Stimulated activated naive B cell treated with anti-CD40 and anti-IgM and Interleukin-4, amounts not matched to agents 10 μg/mL and 1 μg/mL and 100 μg/mL, for 72 hours (primary cell): ENCODE measurements around the gene MON2.

ENCODE experiments used
- ATAC-seq, 2 donors: fragments of 150-1000 bp; cut with Tn5 transposase; replicated peaks; 2 replicates each; pipeline ENCODE4 v1.10.0; 2021; ENCODE audit warnings: moderate library complexity in 1 of 2
- DNase-seq: peaks from one replicate; pipeline ENCODE4 v3.0.0; 2021
- H3K27ac Mint-ChIP-seq: one replicate; pipeline ENCODE4 v1.8.0; 2022; ENCODE audit warnings: mild to moderate bottlenecking, mixed read lengths
- H3K27me3 Mint-ChIP-seq, 2 donors: one replicate each; pipeline ENCODE4 v1.8.0; 2022; ENCODE audit warnings: mixed read lengths in 2 of 2
- H3K36me3 Mint-ChIP-seq, 2 donors: one replicate each; pipeline ENCODE4 v1.8.0; 2022; ENCODE audit warnings: mixed read lengths in 2 of 2, mild to moderate bottlenecking in 1 of 2
- H3K4me1 Mint-ChIP-seq, 2 donors: one replicate each; pipeline ENCODE4 v1.8.0; 2022; ENCODE audit warnings: mixed read lengths in 2 of 2, mild to moderate bottlenecking in 1 of 2
- H3K4me3 Mint-ChIP-seq, 2 donors: one replicate each; pipeline ENCODE4 v1.8.0; 2022; ENCODE audit warnings: mild to moderate bottlenecking in 2 of 2, mixed read lengths in 2 of 2, moderate library complexity in 1 of 2
- H3K9me3 Mint-ChIP-seq, 2 donors: one replicate each; pipeline ENCODE4 v1.8.0; 2022; ENCODE audit warnings: mixed read lengths in 2 of 2, mild to moderate bottlenecking in 1 of 2

The MON2 gene

DNA sequence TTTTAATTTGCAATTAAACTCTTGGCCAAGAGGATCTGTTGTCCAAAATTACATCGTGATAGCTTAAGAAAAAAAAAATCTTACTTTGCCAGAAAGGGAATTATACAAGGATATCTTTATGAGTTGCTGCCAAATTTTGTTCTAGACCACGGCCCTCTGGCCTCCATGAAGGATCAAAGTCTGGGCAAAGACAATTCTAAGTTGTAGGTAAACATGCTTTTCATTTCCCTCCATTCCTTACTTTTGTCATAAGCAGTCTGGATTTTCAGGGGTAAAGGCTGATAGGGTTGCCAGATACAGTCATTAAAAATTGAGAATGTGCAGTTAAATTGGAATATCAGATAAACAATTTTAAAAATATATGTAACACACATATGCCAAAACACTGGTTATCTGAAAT, 135.1 kb downstream of the MON2 start:
- peak overlapping the region; percentile 100 for H3K27ac Mint-ChIP-seq
- ATAC-seq (no peak), DNase-seq (no peak)
- H3K27me3 Mint-ChIP-seq = no peaks in the 10 kb centered on the region
- H3K4me3 Mint-ChIP-seq = peak overlapping the region; percentile 86 to 89
- H3K4me1 Mint-ChIP-seq = peaks cover 20 to 45% of the 10 kb centered on the region in 2 donors
- H3K36me3 Mint-ChIP-seq = peaks cover 6 to 24% of the 10 kb centered on the region in 2 donors
- no peaks in the 10 kb centered on the region for H3K9me3 Mint-ChIP-seq

DNA sequence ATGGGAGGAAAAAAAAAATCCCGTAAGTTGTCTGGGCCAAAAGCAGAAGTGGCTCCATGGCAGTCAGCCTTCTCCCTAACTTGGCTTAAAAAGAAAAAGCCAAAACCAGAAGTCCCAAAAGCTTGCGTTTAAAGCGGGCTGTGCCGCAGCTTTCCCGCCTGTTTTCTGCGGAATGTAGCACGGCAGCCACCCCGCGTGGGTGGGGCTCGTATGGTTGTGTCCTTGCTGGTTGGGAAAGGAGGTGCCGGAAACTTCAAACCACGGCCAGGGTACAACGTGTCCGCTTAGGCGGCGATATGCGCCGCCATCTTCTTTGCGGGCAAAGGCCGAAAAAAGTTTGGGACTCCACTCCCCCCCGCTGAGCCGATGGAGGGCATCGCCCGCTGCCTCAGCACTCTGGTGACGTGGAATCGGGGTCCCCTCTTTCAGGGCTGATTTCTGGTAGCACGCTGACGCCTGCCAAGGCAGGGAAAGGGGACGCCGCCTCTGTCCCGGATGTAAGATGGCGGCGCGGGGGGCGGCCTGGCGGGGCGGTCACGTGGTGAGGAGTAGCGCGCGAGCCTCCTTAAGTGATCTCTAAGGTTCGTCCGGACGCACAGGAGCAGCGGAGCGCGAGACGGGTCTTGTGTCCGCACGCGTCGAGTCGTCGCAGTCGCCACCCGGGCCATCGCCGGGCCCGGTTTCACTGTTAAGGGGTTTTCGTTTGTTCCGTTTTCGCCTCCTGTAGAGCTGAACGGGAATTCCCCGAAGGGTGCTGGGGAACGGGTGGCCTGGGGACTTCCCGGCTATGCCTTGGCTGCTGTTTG, 135.8 kb downstream of the MON2 start:
- Mint-ChIP-seq H3K27ac (peak overlapping the region; percentile 100), H3K9me3 (no peaks in the 10 kb centered on the region)

DNA sequence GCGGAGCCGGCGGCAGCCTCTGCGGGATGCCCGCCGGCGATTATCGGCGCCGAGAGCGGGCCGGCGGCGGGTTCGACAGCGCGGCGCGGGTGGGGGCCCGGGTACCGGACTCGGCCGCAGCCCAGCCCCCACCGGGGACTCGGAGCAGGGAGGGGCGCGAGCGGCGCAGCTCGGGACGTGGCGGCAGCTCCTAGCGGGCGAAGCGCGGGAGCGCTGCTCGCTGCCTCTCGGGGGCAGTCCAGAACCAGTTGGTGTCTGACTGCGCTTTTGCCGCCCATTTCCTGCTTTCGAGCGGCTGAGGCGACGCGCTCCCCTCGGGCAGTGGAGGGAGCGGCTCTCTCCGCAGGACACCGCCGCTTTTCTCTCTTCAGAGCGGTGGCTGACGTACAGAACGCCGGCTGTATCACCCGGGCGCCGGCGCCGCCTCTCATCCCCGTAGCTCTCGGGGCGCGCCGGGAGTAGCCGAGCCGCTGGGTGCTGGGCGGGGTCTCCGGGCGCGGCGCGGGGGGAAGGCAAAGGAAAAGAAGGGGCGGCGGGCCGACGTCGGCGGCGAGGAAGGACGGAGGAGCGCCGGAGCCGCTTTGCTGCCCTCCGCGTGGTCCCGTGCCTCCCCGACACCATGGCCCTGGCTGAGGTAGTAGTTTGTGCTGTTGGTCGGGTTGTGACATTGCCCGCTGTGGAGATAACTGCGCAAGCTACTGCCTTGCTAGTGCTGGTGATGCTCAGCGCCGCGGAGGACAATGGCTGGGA, 136.6 kb downstream of the MON2 start:
- Mint-ChIP-seq H3K36me3 (peaks cover 6 to 18% of the 10 kb centered on the region in 2 donors), H3K4me1 (peaks cover 20 to 48% of the 10 kb centered on the region in 2 donors), H3K9me3 (no peaks in the 10 kb centered on the region), H3K27ac (peak overlapping the region; percentile 100), H3K4me3 (peak overlapping the region; percentile 86 to 89), H3K27me3 (no peaks in the 10 kb centered on the region)
- peak; percentile 66 to 70 for ATAC-seq
- DNase-seq = peak; percentile 78

More for the DNA sequence above, 135.8 kb downstream of the MON2 start:
- Mint-ChIP-seq H3K36me3 (peaks cover 6 to 18% of the 10 kb centered on the region in 2 donors), H3K27me3 (no peaks in the 10 kb centered on the region), H3K4me3 (peak overlapping the region; percentile 86 to 89), H3K4me1 (peaks cover 20 to 48% of the 10 kb centered on the region in 2 donors)
- ATAC-seq = peak; percentile 85 to 88
- peak; percentile 97 for DNase-seq

DNA sequence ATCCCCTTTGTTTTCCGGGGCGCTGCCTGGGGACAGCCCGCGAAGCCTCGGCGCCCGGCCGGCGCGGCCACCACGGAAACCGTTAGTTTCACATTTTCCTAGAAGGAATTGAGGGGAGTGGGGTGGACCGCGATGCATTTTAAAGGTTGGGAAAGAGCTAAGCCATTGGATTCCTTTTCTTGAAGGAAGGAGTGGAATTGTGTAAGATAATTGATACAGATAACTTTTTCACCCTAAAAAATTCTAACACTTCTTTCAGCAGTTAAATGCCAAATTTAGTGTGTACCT, 137.1 kb downstream of the MON2 start:
- H3K4me1 Mint-ChIP-seq = peaks cover 20 to 48% of the 10 kb centered on the region in 2 donors
- peak overlapping the region; percentile 100 for H3K27ac Mint-ChIP-seq
- peak overlapping the region; percentile 86 to 89 for H3K4me3 Mint-ChIP-seq
- H3K27me3 Mint-ChIP-seq = no peaks in the 10 kb centered on the region
- DNase-seq (no peak), ATAC-seq (no peak)
- no peaks in the 10 kb centered on the region for H3K9me3 Mint-ChIP-seq
- peaks cover 6 to 18% of the 10 kb centered on the region in 2 donors for H3K36me3 Mint-ChIP-seq

DNA sequence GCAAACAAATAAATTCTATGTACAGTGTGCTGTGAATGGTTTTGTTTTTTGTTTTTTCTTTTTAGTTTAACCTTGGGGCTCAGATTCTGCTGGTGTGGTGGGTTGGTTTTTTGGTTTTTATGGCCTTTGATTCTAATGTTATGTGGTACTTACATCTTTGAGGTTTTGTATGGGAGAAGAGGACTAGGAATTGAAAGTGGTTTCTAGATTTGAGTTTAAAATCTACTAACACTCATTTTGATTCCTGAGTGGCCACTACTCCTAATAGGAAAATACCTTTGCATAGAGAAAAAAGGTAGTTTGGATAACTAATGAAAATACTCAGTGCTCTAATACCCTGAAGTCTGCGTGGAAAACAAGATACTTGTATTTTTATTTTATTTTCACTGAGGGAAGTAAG, 137.7 kb downstream of the MON2 start:
- H3K9me3 Mint-ChIP-seq = no peaks in the 10 kb centered on the region
- DNase-seq (no peak), ATAC-seq (no peak)
- H3K27me3 Mint-ChIP-seq = no peaks in the 10 kb centered on the region
- peak overlapping the region; percentile 100 for H3K27ac Mint-ChIP-seq
- H3K4me3 Mint-ChIP-seq = peak overlapping the region; percentile 86 to 89
- peaks cover 20 to 48% of the 10 kb centered on the region in 2 donors for H3K4me1 Mint-ChIP-seq
- H3K36me3 Mint-ChIP-seq = peaks cover 6 to 18% of the 10 kb centered on the region in 2 donors

DNA sequence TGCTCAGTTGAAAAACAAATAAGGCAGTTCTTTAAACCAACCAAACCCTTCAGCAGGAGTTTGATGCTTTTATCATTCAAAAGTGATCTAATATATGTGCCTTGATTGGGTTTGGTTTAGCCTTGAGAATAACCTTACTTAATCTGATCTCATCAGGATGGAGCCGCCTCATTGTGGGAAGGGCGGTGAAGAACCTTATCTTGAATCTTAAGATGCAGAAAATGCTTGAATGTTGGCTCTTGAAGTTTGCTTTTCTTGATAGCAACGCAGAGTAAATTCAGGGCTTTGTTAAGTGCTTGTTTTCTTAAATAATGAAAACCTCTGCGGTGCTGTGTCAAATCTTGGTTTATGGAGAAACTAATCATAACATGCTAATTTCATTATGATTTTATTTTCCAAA, 138.2 kb downstream of the MON2 start:
- Mint-ChIP-seq H3K9me3 (no peaks in the 10 kb centered on the region), H3K4me3 (peak overlapping the region; percentile 56 to 86), H3K4me1 (peaks cover 20 to 48% of the 10 kb centered on the region in 2 donors), H3K27me3 (no peaks in the 10 kb centered on the region), H3K36me3 (peaks cover 6 to 18% of the 10 kb centered on the region in 2 donors), H3K27ac (peak overlapping the region; percentile 100)
- no peak for DNase-seq
- ATAC-seq = no peak

DNA sequence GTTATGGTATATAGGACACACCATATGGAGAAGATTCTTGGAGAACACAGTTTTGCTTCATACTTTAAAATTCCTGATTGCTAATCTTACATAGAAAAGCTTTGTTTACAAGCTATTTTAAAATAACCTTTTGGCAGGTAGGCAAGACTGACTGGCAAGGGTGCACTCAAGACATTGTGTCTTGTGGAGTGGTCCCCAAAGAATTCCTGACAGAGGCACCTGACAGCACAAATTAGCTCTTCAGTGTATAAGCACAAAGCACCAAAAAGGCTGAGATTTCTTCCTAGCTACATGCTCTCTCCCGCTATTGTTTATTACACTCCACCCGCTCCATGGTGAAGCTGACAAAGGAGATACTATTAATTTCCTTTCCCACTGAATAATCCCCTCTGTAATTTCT, 139.4 kb downstream of the MON2 start:
- Mint-ChIP-seq H3K36me3 (peaks cover 10 to 15% of the 10 kb centered on the region in 2 donors), H3K27ac (no peak overlapping the region), H3K9me3 (peaks cover 0 to 2% of the 10 kb centered on the region in 2 donors), H3K27me3 (no peaks in the 10 kb centered on the region), H3K4me3 (peak overlapping the region in 1 of 2 donors; percentile 8), H3K4me1 (peaks cover 18 to 43% of the 10 kb centered on the region in 2 donors)
- ATAC-seq (no peak), DNase-seq (no peak)

DNA sequence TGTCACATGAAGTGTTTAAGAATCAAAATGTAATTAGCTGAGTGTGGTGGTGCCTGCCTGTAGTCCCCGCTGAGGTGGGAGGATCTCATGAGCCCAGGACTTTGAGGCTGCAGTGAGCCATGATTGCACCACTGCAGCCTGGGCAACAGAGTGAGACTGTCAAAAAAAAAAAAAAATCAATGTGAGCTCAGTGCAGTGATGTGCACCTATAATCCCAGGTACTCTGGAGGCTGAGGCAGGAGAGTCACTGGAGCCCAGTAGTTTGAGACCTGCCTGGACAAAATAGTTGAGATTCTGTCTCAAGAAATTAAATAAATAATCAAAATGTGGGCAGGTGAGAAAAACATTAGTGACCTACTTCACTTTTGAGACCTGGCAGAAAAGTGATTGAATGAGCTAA, 140.0 kb downstream of the MON2 start:
- Mint-ChIP-seq H3K4me1 (peaks cover 15 to 36% of the 10 kb centered on the region in 2 donors), H3K27ac (no peak overlapping the region), H3K4me3 (peak overlapping the region in 1 of 2 donors; percentile 14), H3K36me3 (peaks cover 10 to 15% of the 10 kb centered on the region in 2 donors), H3K9me3 (peaks cover 0 to 2% of the 10 kb centered on the region in 2 donors), H3K27me3 (no peaks in the 10 kb centered on the region)
- ATAC-seq = no peak
- DNase-seq = no peak

DNA sequence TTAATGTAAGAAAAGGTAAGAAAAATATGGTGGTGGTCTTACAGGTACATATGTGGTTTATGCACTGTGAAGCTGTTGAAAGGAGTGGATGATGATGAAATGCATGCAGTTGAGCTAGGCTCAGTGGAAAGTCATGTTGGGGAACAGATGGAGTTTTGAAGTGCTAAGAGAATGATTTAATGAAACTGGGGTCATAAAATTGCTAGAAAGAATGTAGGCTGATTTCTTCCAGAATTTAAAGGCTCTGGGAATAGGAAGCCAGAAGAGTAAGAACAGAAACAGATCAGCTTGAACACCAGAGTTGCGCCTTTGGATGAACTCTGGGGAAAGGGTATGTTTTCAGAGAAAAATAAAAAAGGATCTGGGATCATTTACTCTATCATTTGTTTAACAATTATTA, 146.5 kb downstream of the MON2 start:
- H3K9me3 Mint-ChIP-seq = peaks cover 0 to 2% of the 10 kb centered on the region in 2 donors
- H3K36me3 Mint-ChIP-seq = peaks cover 10 to 11% of the 10 kb centered on the region in 2 donors
- DNase-seq (no peak), ATAC-seq (no peak)
- peaks cover 6% of the 10 kb centered on the region in 2 donors for H3K4me1 Mint-ChIP-seq
- no peaks in the 10 kb centered on the region for H3K27me3 Mint-ChIP-seq
- H3K4me3 Mint-ChIP-seq = no peak overlapping the region
- no peak overlapping the region for H3K27ac Mint-ChIP-seq

DNA sequence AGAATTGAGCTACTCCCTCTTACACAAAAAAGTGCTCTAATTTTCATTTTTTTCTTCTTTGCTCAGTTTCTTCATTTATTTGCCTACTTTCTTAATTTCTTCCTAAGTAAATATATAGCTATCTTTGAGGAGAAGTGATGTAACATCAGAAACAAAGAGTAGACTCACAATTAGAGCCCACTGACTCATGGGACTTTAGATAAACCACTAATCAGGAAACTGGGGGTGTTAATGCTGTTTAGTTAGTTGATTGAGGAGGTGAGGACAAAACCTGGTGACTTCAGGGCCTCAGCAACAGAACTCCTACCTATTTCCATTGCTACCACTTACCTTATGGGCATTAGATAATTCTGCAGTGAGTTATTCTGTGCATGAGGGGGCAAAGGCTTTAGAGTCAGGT, 151.7 kb downstream of the MON2 start:
- H3K4me3 Mint-ChIP-seq = no peak overlapping the region
- H3K9me3 Mint-ChIP-seq = no peaks in the 10 kb centered on the region
- DNase-seq (no peak), ATAC-seq (no peak)
- peaks cover 4% of the 10 kb centered on the region in 2 donors for H3K36me3 Mint-ChIP-seq
- H3K4me1 Mint-ChIP-seq = peaks cover 0 to 3% of the 10 kb centered on the region in 2 donors
- no peaks in the 10 kb centered on the region for H3K27me3 Mint-ChIP-seq
- H3K27ac Mint-ChIP-seq = no peak overlapping the region

DNA sequence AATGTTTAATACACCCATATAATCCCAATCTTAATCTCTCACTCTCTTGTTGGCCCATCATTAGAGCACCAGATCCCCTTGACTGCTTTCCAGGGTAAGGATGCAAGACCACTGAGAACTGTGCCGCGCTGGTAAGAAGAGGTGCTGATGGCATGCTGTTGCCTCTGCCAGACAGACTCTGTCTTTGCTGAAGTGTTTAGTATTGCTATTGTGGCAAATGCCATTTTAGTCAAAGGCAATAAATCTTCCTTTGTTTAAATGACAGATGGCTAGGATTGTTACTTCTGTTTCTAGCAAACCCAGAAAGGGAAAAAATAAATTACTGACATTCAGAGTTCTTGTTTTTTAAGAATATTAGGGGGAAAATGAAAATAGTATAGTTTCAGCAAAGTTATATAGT, 152.3 kb downstream of the MON2 start:
- Mint-ChIP-seq H3K27me3 (no peaks in the 10 kb centered on the region), H3K36me3 (peaks cover 4% of the 10 kb centered on the region in 2 donors), H3K27ac (no peak overlapping the region), H3K9me3 (no peaks in the 10 kb centered on the region), H3K4me3 (no peak overlapping the region), H3K4me1 (peaks cover 0 to 3% of the 10 kb centered on the region in 2 donors)
- DNase-seq = no peak
- no peak for ATAC-seq

DNA sequence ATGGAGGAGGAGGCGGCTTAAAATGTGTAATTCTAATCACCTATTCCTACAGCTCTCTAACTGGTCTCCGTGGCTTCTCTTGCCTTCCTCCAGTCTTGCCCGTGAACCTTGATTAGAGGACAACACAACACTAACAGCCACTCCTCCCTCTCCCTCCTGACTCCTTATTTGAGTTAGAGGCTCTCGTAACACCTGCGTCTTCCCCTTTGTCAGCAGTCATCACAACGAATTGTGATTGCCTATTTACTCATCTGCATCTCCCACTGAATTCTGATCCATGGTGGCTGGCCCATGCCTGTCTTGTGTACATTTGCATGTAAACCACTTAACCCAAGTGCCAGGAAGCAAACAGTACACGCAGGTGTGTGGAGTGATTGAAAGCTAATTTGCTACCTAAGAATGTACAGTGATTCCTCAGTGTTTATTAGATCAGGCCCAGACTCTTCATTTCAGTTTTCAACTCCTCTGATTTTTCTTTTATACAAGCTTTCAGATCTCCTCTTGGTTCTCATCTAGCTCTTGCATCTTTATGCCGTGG, 154.5 kb downstream of the MON2 start:
- H3K27ac Mint-ChIP-seq = no peak overlapping the region
- H3K4me1 Mint-ChIP-seq = peaks cover 0 to 5% of the 10 kb centered on the region in 2 donors
- DNase-seq (no peak), ATAC-seq (no peak)
- H3K36me3 Mint-ChIP-seq = peaks cover 4% of the 10 kb centered on the region in 2 donors
- H3K27me3 Mint-ChIP-seq = no peaks in the 10 kb centered on the region
- no peak overlapping the region for H3K4me3 Mint-ChIP-seq
- H3K9me3 Mint-ChIP-seq = no peaks in the 10 kb centered on the region

DNA sequence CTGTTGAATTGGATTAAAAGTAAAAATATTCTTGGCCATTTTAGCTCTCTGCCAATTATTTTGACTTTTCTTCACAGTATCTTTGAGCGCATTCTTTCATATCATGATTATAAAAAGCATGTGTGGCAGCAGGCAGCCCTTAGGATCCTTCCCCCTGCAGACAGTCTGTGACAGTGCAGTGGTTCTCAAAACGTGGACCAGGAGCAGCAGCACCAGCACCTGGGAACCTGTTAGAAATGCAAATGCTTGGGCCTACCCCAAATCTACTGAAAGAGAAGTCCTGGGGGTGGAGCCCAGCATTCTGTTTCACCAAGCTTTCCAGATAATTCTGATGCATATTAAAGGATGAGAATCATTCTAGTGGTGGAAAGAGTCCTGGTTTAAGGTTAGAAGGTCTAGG, 155.6 kb downstream of the MON2 start:
- peaks cover 0 to 5% of the 10 kb centered on the region in 2 donors for H3K4me1 Mint-ChIP-seq
- no peak overlapping the region for H3K4me3 Mint-ChIP-seq
- DNase-seq = no peak
- ATAC-seq = no peak
- peaks cover 1 to 3% of the 10 kb centered on the region in 2 donors for H3K27me3 Mint-ChIP-seq
- H3K9me3 Mint-ChIP-seq = no peaks in the 10 kb centered on the region
- no peak overlapping the region for H3K27ac Mint-ChIP-seq
- H3K36me3 Mint-ChIP-seq = peaks cover 0 to 2% of the 10 kb centered on the region in 2 donors

DNA sequence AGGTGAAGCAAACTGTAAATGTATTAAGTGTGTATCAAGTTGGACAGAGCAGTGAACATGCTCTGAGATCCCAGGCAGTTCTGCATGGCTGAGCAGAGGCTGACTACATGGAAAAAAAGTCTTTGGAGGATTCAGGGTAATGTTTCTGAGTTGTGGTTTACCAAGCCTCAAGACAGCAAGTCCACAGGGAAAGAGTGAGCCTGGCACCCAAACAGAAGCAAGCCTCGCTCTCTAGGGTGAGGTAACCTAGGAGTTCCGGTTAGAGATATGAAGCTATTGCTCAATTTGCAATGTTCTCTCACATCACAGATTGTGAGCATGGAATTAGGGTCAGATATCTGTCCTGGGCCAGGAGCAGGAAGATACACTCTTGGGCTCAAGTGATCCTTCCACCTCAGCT, 158.6 kb downstream of the MON2 start:
- DNase-seq = no peak

More for the DNA sequence above, 158.6 kb downstream of the MON2 start:
- H3K4me1 Mint-ChIP-seq = peaks cover 0 to 3% of the 10 kb centered on the region in 2 donors
- ATAC-seq = peak in 1 of 2 donors; percentile 27
- no peak overlapping the region for H3K4me3 Mint-ChIP-seq
- no peak overlapping the region for H3K27ac Mint-ChIP-seq
- peaks cover 0 to 3% of the 10 kb centered on the region in 2 donors for H3K9me3 Mint-ChIP-seq
- peaks cover 4 to 7% of the 10 kb centered on the region in 2 donors for H3K36me3 Mint-ChIP-seq
- peaks cover 14 to 20% of the 10 kb centered on the region in 2 donors for H3K27me3 Mint-ChIP-seq
